ENCODE results near the gene GPR157.

DNA sequence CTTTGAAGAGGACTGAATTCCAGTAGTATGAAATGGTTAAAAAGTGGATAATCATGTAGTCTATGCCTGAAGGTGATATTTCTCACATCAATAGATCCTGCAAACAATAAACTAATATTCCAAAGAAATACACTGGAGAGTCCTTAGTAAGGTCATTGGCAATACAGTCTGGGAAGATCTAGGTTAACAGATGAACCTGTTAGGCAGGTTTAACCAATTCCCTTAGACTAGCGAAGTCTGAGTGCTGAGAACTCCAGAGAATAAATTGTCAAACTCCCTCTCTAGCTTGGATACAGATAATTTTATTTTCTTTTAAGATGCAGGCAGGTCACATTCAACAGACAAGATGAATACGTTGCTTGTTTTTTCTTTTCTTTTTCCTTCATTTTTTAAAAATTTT lies 2.4 kb downstream of the GPR157 start:
- TF ChIP-seq, protein P1, sequence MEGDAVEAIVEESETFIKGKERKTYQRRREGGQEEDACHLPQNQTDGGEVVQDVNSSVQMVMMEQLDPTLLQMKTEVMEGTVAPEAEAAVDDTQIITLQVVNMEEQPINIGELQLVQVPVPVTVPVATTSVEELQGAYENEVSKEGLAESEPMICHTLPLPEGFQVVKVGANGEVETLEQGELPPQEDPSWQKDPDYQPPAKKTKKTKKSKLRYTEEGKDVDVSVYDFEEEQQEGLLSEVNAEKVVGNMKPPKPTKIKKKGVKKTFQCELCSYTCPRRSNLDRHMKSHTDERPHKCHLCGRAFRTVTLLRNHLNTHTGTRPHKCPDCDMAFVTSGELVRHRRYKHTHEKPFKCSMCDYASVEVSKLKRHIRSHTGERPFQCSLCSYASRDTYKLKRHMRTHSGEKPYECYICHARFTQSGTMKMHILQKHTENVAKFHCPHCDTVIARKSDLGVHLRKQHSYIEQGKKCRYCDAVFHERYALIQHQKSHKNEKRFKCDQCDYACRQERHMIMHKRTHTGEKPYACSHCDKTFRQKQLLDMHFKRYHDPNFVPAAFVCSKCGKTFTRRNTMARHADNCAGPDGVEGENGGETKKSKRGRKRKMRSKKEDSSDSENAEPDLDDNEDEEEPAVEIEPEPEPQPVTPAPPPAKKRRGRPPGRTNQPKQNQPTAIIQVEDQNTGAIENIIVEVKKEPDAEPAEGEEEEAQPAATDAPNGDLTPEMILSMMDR (IDR thresholded peaks at IDR 0.05; ENCODE audit: insufficient read depth, low read depth, low read length) = no peak
- TF ChIP-seq EZH2 (IDR thresholded peaks at IDR 0.05; ENCODE audit: insufficient read depth, low read length) = no peak
